OCI-LY1 (cell line): ENCODE results near the gene RABL6.

Experiments used
- EZH2 ChIP-seq: fragments of 200-600 bp; sonication (generic), shearing (Covaris generic); IDR thresholded peaks from 2 replicates; pipeline ENCODE4 v1.8.0; 2017; ENCODE audit warnings: borderline replicate concordance, mixed run types, mild to moderate bottlenecking, antibody characterized with exemption, low read length, moderate library complexity, mixed read lengths
- TF ChIP-seq, protein P1 (sequence below): fragments of 200-600 bp; sonication (generic), shearing (Covaris generic); IDR thresholded peaks from 2 replicates; pipeline ENCODE4 v1.5.1; 2017; ENCODE audit warnings: mild to moderate bottlenecking, antibody characterized with exemption, low read length, moderate library complexity, mixed read lengths

- TF ChIP-seq, protein P1, sequence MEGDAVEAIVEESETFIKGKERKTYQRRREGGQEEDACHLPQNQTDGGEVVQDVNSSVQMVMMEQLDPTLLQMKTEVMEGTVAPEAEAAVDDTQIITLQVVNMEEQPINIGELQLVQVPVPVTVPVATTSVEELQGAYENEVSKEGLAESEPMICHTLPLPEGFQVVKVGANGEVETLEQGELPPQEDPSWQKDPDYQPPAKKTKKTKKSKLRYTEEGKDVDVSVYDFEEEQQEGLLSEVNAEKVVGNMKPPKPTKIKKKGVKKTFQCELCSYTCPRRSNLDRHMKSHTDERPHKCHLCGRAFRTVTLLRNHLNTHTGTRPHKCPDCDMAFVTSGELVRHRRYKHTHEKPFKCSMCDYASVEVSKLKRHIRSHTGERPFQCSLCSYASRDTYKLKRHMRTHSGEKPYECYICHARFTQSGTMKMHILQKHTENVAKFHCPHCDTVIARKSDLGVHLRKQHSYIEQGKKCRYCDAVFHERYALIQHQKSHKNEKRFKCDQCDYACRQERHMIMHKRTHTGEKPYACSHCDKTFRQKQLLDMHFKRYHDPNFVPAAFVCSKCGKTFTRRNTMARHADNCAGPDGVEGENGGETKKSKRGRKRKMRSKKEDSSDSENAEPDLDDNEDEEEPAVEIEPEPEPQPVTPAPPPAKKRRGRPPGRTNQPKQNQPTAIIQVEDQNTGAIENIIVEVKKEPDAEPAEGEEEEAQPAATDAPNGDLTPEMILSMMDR: no peak
- TF ChIP-seq EZH2: no peak
Observed at GRCh38 chr9:136765041-136765440, 42.7 kb upstream of the RABL6 start.
